Mononuclear cell (primary cell): ENCODE measurements around the gene LAPTM5. TPM values are rescaled to one million over a fixed set of nuclear protein-coding genes. Genes with fewer than 3 reads are reported as not detected.

Experiments
- H3K27me3 ChIP-seq: 2 replicates; pipeline ENCODE4 v1.6.0; 2011; ENCODE audit warnings: low read length, control low read depth; ENCODE audit not compliant: insufficient read depth
- H3K4me1 ChIP-seq: 2 replicates; pipeline ENCODE4 v1.5.1; 2011; ENCODE audit warnings: mild to moderate bottlenecking, low read length, control low read depth; ENCODE audit not compliant: insufficient read depth
- H3K4me3 ChIP-seq: 2 replicates; pipeline ENCODE4 v1.5.1; 2011; ENCODE audit warnings: mild to moderate bottlenecking, low read length, moderate library complexity
- H3K9me3 ChIP-seq: 2 replicates; pipeline ENCODE4 v1.5.1; 2011; ENCODE audit warnings: low read depth, mild to moderate bottlenecking, control low read depth, low read length
- total RNA-seq: library from RNA; depleted of rRNA; stranded (reverse); fragments of >200 nt; gene quantifications from one replicate; pipeline ENCODE4 v1.2.3, GENCODE V29; 2012

Gene LAPTM5
- total RNA-seq, 1 donor, result 719 TPM

DNA sequence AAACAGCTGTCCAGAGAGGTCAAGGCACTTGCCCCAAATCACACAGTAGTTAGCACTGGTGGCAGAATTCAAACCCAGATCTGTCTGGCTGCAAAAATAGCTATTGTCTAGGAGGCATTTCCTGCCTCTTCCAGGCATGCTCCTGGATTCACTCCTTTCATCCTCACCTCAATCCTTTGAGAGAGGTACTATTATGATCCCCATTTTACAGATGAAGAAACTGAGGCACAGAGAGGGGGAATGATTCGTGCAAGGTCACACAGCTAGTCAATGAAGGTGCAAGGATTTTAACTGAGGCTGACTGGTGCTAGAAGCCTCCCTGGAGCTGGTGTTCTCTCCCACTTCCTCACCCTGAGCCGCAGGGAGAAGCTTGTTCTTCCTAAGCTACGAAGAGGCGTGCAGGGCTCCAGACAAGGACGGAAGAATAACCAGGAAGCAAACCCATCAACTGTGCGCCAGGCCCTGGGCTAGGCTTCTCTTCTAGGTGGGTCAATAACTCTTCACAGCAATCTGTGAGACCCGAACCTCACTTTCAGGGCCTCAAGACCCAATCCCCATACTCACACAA is 631 bp upstream of the LAPTM5 start:
- peak overlapping the region; percentile 100 for H3K4me3 ChIP-seq
- H3K4me1 ChIP-seq, result peaks cover 87% of the 10 kb centered on the region
- H3K9me3 ChIP-seq, result no peaks in the 10 kb centered on the region
- H3K27me3 ChIP-seq, result no peaks in the 10 kb centered on the region

DNA sequence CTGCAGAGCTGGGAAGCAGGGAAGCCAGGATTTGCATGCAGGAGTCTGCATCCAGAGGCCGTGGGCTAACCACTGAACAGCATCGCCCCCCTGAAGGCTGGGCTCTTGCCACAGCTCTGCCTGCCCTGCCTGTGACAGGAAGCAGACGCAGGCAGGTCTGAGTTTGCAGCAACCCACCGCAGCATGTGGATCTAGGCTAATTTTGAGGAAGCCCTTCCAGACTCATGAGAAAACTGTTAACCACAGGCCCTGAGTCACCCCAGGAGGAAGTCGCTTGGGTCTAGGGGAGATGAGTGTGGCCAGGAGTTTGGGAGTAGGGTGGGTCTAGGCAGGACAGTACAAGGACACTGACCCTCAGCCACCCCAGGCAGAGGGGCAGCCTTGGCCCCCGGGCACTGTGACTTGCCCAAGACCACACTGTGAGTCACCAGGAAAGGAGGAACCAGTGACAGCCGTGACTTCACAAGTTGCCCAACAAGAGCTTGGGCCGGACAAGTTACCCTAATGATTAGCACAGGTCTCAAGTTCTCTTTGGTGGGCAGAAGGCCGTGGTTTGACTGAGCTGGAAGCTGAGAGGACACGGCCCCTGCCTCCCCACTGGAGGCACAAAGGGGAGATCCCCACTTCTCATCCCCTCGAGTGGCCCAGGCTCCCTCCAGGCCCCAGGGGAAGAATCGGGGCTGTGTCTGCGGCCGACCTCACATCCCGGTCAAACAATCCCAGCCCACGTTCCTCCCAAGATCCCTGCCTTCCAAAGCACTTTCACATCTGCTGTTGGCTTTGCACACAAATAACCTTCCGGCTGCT is 826 bp downstream of the LAPTM5 start:
- Histone ChIP-seq H3K4me1 (peaks cover 87% of the 10 kb centered on the region), H3K27me3 (no peaks in the 10 kb centered on the region), H3K4me3 (peak overlapping the region; percentile 100), H3K9me3 (no peaks in the 10 kb centered on the region)

GRCh38 chr1:30756206-30756544 is 1.4 kb downstream of the LAPTM5 start:
- H3K27me3 ChIP-seq, result no peaks in the 10 kb centered on the region
- no peaks in the 10 kb centered on the region for H3K9me3 ChIP-seq
- peaks cover 87% of the 10 kb centered on the region for H3K4me1 ChIP-seq
- H3K4me3 ChIP-seq, result peak overlapping the region; percentile 100

DNA sequence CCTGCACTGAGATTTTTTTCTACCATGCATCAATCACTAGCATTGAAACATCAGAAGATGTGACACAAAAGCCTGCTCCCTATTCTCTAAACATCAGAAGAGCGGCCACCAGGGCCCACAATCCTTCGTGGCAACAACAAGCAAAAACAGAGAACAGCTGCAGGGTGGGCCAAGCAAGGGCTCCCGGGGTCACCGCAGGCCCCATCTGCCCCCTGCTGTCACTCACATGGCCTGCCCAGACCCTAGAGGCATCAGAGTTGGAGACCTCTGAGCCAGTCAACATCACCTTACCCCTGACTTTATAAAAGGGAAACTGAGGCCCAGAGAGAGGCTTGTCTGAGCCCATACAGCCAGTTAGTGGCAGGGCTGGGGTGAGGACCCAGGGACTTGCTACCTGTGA is 1.8 kb downstream of the LAPTM5 start:
- peak overlapping the region; percentile 100 for H3K4me3 ChIP-seq
- no peaks in the 10 kb centered on the region for H3K27me3 ChIP-seq
- peaks cover 87% of the 10 kb centered on the region for H3K4me1 ChIP-seq
- no peaks in the 10 kb centered on the region for H3K9me3 ChIP-seq

DNA sequence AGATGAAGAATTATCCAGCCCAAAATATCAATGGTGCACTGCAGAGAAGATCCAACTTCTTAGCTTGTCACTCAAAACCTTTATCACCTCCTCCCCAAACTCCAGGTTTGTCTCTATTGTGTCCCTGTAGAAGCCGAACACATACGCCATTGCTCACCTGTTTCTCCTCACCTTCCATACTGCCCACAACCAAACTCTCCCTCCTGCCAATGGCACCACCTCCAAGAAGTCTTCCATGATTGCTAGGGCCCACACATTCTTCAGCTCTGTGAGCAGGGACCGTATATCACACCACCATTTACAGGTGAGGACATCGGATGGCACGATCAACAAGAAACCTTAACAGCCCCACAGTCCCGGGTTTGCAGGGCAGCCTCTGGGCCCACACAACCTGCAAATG is 2.2 kb downstream of the LAPTM5 start:
- Histone ChIP-seq H3K4me3 (peak overlapping the region; percentile 100), H3K9me3 (no peaks in the 10 kb centered on the region), H3K4me1 (peaks cover 87% of the 10 kb centered on the region), H3K27me3 (no peaks in the 10 kb centered on the region)

GRCh38 chr1:30754684-30755171 is 2.8 kb downstream of the LAPTM5 start:
- H3K9me3 ChIP-seq, result no peaks in the 10 kb centered on the region
- H3K4me1 ChIP-seq, result peaks cover 87% of the 10 kb centered on the region
- H3K27me3 ChIP-seq, result no peaks in the 10 kb centered on the region
- H3K4me3 ChIP-seq, result peak overlapping the region; percentile 100

- no peaks in the 10 kb centered on the region for H3K9me3 ChIP-seq
- H3K27me3 ChIP-seq, result no peaks in the 10 kb centered on the region
- H3K4me1 ChIP-seq, result peaks cover 87% of the 10 kb centered on the region
- peak overlapping the region; percentile 100 for H3K4me3 ChIP-seq
Measured at GRCh38 chr1:30753660-30754123, 3.9 kb downstream of the LAPTM5 start.

DNA sequence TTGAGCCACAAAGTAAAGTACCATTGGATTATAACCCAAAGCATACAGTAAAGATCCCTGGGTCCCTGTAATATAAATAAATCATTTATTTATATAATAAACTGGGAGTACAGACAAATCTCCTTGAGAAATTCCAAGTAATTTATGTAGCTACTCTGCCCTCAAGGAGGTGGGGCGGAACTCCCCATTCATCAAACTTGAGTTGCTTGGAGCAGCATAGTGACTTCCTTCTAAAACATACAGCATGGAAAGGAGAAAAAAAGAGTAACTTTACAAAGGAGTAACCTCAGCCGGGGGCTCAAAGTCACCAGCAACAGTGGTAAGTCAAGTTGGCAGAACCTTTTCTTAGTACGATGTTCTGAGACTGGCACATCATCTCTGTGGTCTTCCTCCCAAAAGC is 4.5 kb downstream of the LAPTM5 start:
- no peaks in the 10 kb centered on the region for H3K27me3 ChIP-seq
- no peaks in the 10 kb centered on the region for H3K9me3 ChIP-seq
- peak overlapping the region; percentile 100 for H3K4me3 ChIP-seq
- peaks cover 87% of the 10 kb centered on the region for H3K4me1 ChIP-seq

DNA sequence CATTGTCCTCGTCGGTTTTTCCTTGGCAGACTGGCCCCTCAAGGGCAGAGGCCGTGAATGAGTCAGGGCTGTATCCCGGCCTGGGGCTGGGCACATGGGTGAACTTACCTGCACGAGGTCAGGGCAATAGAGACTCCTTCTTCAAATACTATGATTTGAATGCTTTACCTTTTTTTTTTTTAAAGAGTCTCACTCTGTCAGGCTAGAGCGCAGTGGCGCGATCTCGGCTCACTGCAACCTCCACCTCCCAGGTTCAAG is 5.0 kb downstream of the LAPTM5 start:
- H3K4me1 ChIP-seq, result peaks cover 88% of the 10 kb centered on the region
- no peaks in the 10 kb centered on the region for H3K27me3 ChIP-seq
- no peaks in the 10 kb centered on the region for H3K9me3 ChIP-seq
- H3K4me3 ChIP-seq, result no peak overlapping the region

DNA sequence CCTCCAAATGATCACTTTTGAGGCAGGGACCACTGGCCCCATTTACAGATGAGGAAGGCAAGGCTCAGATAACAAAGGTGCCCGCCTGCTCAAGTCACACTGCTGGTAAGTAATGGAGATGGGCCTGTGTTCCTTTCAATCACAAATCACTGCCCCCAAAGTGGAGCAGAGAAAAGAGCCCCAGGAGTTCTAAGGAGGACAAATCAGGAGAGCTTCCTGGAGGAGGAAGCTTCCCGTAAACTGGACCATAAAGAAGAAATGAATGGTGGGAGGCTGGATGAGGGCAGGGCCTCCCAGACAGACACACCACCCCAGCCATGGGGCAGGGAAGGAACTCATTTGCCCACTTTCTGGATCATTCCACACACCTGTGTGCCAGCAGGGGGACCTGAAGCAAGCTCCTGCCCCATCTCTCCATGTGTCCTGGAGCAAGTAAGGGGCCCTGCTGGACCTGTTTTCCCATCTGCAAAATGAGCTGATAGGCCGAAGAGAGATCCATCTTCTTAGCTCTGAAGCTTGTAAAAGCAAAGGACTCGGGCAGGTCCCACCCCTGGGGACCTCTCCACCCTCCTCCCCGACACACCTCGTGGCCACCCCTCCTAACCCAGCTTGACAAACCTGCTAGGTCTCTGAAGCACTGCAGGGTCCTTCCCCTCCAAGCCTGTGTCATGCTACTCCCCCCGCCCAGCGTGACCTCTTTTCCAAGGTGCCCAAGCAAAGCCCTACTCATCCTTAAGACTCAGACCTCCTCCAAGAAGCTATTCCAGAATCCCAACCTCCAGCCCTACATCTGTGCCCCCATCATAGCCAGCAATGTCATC is 5.5 kb downstream of the LAPTM5 start:
- H3K4me1 ChIP-seq, result peaks cover 93% of the 10 kb centered on the region
- no peaks in the 10 kb centered on the region for H3K9me3 ChIP-seq
- H3K4me3 ChIP-seq, result no peak overlapping the region
- no peaks in the 10 kb centered on the region for H3K27me3 ChIP-seq

DNA sequence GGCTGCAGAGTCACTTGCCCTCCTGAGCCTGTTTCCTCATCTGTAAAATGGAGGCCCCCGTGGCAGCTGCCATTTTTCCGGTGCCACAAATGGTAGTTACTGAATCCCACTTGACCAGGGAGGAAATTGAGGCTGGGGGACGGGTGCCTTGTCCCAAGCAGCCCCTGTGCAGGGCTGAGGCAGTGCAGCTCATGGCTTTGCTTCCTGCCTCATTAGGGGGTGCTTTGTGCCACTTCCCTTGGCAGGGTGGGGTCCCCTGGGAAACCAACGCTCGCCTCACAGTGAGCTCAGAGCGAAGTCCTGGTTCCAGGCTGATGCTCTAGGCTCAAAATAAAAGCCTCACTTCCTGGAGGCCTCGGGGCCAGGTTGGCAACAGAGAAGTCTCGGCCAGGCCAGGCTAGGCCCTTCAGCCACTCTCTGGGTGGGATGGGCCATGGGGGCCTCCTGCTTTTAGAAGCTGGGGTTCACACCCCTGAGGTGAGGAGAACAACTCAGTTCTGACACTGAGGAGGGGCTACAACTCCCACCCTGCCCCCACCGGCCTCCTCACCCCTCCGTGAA is 6.8 kb downstream of the LAPTM5 start:
- peaks cover 100% of the 10 kb centered on the region for H3K4me1 ChIP-seq
- H3K27me3 ChIP-seq, result no peaks in the 10 kb centered on the region
- H3K4me3 ChIP-seq, result no peak overlapping the region
- H3K9me3 ChIP-seq, result no peaks in the 10 kb centered on the region

- H3K27me3 ChIP-seq, result no peaks in the 10 kb centered on the region
- H3K4me1 ChIP-seq, result peaks cover 100% of the 10 kb centered on the region
- no peak overlapping the region for H3K4me3 ChIP-seq
- no peaks in the 10 kb centered on the region for H3K9me3 ChIP-seq
Measured at GRCh38 chr1:30749691-30750583, 7.6 kb downstream of the LAPTM5 start.

DNA sequence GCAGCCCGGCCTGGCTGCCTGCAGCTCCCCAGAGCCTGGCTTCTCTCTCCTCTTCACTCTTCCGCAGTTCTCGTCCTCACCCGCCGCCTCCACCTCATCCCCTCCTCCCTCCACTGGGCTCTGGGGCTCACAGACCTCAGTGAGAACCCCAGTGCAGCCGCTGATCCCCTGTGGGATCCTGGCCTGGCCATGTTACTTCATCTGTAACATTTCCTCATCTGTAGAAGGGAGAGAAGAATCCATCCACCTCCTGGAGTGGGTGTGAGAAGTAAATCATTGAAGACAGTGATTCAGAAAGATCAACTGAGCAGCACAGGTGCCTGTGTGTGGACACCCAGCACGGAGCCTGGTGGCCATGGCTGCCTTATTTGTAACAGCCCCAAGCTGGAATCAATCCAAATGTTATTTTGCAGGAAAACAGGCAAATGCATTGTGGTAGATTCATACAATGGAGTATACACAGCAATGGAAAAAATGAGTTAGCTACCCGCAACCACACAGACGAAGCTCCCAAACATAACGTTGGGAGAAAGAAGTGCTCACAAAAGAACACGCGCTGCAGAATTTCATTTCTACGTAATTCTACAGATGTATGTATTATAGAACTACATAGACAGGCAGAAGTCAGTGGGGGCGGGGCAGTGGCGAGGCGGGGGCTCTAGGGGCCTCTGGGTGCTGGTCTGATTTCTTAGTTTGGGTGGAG is 8.7 kb downstream of the LAPTM5 start:
- Histone ChIP-seq H3K4me3 (no peak overlapping the region), H3K9me3 (no peaks in the 10 kb centered on the region), H3K4me1 (peaks cover 100% of the 10 kb centered on the region), H3K27me3 (no peaks in the 10 kb centered on the region)
